ENCODE measurements around the gene ARL10.

The ARL10 gene

DNA sequence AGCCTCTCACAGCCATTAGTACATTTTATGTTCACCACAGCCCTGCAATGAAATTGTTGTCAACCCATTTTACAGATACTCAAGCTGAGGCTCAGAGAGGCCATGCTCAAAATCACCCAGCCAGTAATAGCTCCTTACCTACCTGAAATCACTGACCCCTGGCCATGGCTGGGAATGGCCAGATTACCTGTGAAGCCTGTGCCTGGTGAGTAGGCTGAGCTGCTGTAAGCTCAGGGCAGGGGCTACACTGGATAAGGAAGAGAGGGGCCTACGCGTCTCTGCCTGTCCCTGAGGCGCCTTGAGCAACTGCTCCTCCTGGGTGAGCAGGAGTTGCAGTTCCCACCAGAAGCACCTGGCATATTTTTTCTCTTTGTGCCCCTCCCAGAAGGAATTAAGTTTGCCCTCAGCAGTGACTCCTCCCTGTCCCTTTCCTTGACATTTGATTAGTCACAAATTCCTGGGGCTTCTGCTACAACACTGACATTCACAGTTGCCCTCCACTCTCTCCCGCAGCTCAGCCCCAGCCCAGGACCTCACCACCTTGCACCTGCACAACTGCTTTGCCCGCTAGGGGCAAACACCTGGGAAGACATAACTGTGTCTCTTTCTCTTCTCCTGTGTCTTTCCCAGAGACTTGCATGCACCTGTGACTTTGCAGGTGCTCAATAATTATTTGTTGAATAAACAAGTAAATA is 45.3 kb downstream of the ARL10 start:
- no peak for DNase-seq (ENCODE audit: low spot score)

- DNase-seq (ENCODE audit: low spot score): no peak
Observed at GRCh38 chr5:176412517-176413254, 47.4 kb downstream of the ARL10 start.

DNA sequence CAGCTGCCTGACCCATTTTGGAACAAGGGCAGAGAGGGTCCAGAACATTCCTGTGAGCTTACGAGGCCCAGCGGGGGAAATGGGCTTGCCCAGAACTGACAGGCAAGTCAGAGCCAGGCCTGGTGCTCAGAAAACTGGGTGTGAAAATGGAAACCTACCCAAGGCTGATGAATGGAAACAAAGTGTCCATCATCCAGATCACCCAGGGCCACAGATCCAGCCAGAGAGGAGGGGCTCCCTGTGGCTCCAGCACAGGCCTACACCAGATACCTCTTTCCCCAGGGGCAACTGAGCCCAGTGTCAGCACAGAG is 47.9 kb downstream of the ARL10 start:
- DNase-seq (ENCODE audit: low spot score): no peak

- DNase-seq (ENCODE audit: low spot score): no peak
Observed at GRCh38 chr5:176413709-176414191, 48.5 kb downstream of the ARL10 start.

GRCh38 chr5:176414704-176415103 is 49.4 kb downstream of the ARL10 start:
- no peak for DNase-seq (ENCODE audit: low spot score)

- no peak for DNase-seq (ENCODE audit: low spot score)
Observed at GRCh38 chr5:176415240-176415951, 50.1 kb downstream of the ARL10 start.

GRCh38 chr5:176415952-176416924 is 51.0 kb downstream of the ARL10 start, which contains the start of gene CLTB:
TSS of gene CLTB (minus strand) at chr5:176416539. CDS start at chr5:176416363, 176 bp downstream.
- DNase-seq (ENCODE audit: low spot score): peak; percentile 89

DNA sequence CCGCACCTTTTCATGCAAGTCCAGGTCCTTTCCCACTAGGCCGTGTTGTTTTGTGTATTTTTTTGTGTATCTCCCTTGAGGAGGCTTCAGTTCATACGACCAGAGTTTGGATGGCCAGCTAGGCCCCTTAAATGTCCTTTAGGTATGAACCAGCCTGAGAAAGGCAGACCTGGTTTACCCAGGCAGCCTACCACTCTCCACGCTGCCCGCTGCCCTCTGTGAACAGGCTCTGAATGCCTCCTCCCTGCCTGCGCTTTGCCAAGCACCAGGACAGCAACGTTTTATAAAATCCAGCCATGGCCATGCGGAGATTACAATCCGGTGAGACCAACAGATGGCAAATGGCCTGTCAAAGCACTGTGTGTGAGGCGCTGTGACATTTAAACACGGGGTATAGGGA is 51.7 kb downstream of the ARL10 start:
- no peak for DNase-seq (ENCODE audit: low spot score)

DNA sequence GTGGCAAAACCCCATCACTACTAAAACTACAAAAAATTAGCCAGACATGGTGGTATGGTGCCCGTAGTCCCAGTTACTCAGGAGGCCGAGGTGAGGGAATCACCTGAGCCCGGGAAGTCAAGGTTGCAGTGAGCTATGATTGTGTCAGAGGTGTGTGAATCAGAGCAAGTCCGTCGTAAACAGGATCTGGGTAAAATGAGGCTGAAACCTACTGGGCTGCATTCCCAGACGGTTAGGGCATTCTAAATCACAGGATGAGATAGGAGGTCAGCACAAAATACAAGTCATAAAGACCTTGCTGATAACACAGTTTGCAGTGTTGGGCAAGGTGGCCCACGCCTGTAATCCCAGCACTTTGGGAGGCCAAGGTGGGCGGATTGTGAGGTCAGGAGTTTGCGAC is 53.0 kb downstream of the ARL10 start:
- no peak for DNase-seq (ENCODE audit: low spot score)

GRCh38 chr5:176420086-176420485 is 54.8 kb downstream of the ARL10 start:
- DNase-seq (ENCODE audit: low spot score): no peak

GRCh38 chr5:176420972-176421544 is 55.8 kb downstream of the ARL10 start:
- DNase-seq (ENCODE audit: low spot score): no peak

- no peak for DNase-seq (ENCODE audit: low spot score)
Observed at GRCh38 chr5:176424181-176424580, 58.9 kb downstream of the ARL10 start.

- DNase-seq (ENCODE audit: low spot score): no peak
Observed at GRCh38 chr5:176425138-176425537, 59.9 kb downstream of the ARL10 start.

DNA sequence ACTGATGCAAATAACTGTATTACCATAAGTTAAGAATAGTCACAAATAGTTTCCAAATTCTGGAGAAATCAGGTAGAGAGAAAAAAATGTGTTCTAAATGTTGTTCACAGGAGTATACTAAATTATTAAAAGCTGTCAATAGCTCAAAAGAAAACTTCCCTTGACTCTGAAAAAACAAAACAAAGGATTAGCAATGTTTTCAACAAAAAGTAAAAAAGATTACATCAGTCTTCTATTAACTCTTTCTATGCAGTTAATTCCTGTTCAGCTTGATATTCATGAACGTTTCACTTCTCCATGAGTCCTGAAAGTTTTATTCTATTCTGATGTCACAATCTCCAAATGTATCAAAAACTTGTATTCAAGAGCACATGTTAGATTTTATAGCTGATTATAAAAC is 60.5 kb downstream of the ARL10 start:
- no peak for DNase-seq (ENCODE audit: low spot score)

DNA sequence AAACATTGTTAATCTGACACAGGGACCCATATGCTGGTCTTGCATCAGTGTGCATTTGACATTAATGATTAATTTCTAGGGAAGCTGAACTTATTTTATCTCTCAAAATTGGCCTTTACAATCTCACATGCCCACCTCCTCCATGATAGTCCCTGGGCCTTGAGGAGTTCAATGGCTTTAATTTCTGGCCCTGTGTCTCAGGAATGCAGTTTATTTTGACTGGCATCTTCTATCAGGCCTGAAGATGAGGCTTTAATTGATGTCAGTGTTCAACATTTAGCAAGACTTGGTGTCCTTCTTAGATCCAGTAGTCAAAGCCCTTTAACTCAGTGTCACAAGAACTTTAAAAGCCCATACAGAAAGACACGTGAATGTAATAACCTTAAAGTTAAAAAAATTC is 61.6 kb downstream of the ARL10 start:
- no peak for DNase-seq (ENCODE audit: low spot score)

GRCh38 chr5:176427971-176428370 is 62.7 kb downstream of the ARL10 start:
- no peak for DNase-seq (ENCODE audit: low spot score)

DNA sequence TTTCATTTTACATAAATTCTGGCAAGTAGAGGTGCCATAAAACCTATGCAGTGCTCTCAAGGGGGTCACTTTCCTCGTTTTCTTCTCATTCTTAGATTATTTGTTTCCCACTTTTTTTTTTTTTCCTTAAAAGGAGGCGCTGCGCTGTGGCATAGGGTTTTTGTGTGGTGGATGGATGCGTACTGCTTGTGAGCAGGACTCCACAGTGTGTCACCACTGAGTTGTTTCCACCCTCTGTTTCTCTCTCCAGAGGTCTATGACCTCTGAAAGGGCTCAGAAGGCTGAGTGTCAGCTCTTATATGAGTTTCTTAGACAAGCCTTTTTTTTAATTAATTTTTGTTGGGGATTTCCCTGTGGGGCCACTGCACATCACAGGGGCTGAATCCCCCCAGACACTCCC is 64.7 kb downstream of the ARL10 start:
- no peak for DNase-seq (ENCODE audit: low spot score)
